Uterus (tissue), 2 donors: ENCODE measurements around the gene PDE4B.

Source experiments
- CTCF ChIP-seq, 4 experiments: fragments of 200-600 bp in 2 of 4; fragments of 450-650 bp in 2 of 4; sonication (generic) in 2 of 4; IDR thresholded peaks; one replicate each; pipeline ENCODE4 v1.5.1; 2016 to 2019; ENCODE audit warnings: antibody characterized with exemption in 4 of 4, mild to moderate bottlenecking in 2 of 4, moderate library complexity in 1 of 4
- POLR2A ChIP-seq, 2 donors: fragments of 450-650 bp; IDR thresholded peaks; one replicate each; pipeline ENCODE4 v1.6.1; 2016; ENCODE audit warnings: antibody characterized with exemption in 2 of 2, mild to moderate bottlenecking in 1 of 2, moderate library complexity in 1 of 2

DNA sequence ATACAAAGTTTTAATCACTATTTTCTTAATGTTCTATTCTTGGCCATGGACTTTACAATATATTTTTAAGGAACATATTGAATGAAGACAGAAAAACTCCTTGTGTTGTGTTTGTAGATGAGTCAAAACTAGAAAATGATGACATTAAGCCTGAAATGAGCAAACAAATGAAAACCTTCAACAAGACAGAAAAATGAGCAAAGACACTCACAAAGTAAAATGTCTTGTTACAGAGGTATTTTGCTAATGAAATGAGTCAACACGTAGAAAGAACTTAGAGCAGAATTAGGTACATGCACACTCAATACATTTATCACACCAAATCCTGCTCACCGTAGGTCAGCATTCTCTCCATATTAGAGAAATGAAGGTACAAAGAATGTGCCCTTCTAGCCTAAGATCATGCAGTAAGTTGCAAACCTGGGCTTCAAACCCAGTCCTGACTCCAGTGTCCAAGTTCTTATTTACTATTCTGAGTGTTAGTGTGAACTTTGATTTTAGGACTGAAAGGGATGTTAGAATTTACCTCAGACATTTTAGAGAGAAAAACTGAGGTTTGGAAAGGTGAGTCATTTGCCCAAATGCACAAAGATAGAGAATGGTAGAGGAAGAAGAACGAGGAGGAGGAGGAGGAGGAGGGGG lies 607.3 kb downstream of the PDE4B start:
- TF ChIP-seq CTCF (IDR thresholded peaks at IDR 0.05) (no peak), POLR2A (IDR thresholded peaks at IDR 0.05) (no peak)
